DND-41 (cell line): ENCODE results near the gene ATP6V0C.
"Not testable (repeated sequence)": the region's sequence is repeated elsewhere in the genome, so short reads cannot be mapped to it uniquely, and the experiment has no call there.

ENCODE experiments used
- ATAC-seq: fragments of 200-7000 bp; cut with Tn5 transposase; 3 replicates; pipeline ENCODE4 v1.9.1; 2021; ENCODE audit warnings: low read depth; ENCODE audit not compliant: insufficient read depth
- DNase-seq: peaks from one replicate; pipeline ENCODE4 v3.0.0-alpha.2; 2020
- H2AFZ ChIP-seq: 2 replicates; pipeline ENCODE4 v1.6.0; 2012; ENCODE audit warnings: low read depth, low read length
- H3K27ac ChIP-seq: 2 replicates; pipeline ENCODE4 v1.5.1; 2012; ENCODE audit warnings: low read length, inconsistent platforms
- H3K27me3 ChIP-seq: fragments of 200-600 bp; sonication (generic); 2 replicates; pipeline ENCODE4 v1.6.0; 2012; ENCODE audit warnings: low read length, mild to moderate bottlenecking, inconsistent platforms; ENCODE audit not compliant: insufficient read depth, poor library complexity
- H3K36me3 ChIP-seq: 2 replicates; pipeline ENCODE4 v1.5.1; 2012; ENCODE audit warnings: low read length, inconsistent platforms; ENCODE audit not compliant: insufficient read depth
- H3K4me1 ChIP-seq: 2 replicates; pipeline ENCODE4 v1.5.1; 2012; ENCODE audit warnings: mild to moderate bottlenecking, low read length; ENCODE audit not compliant: insufficient read depth
- H3K4me2 ChIP-seq: 2 replicates; pipeline ENCODE4 v1.6.0; 2012; ENCODE audit warnings: mild to moderate bottlenecking, moderate library complexity, low read length, inconsistent platforms; ENCODE audit not compliant: insufficient read depth
- H3K4me3 ChIP-seq, 2 experiments: fragments of 200-600 bp in 1 of 2; shearing (Covaris generic) in 1 of 2; 2 replicates each; pipeline ENCODE4 v1.5.1; 2012 to 2016; ENCODE audit warnings: inconsistent platforms in 2 of 2, low read length in 2 of 2, mild to moderate bottlenecking in 2 of 2, low read depth in 1 of 2, moderate library complexity in 1 of 2
- H3K79me2 ChIP-seq: 2 replicates; pipeline ENCODE4 v1.6.0; 2012; ENCODE audit warnings: low read length, inconsistent platforms; ENCODE audit not compliant: insufficient read depth
- H3K9ac ChIP-seq: 2 replicates; pipeline ENCODE4 v1.6.0; 2012; ENCODE audit warnings: low read depth, mild to moderate bottlenecking, inconsistent platforms, low read length, moderate library complexity
- H3K9me3 ChIP-seq: 2 replicates; pipeline ENCODE4 v1.5.1; 2012; ENCODE audit warnings: low read length, moderate library complexity, mild to moderate bottlenecking, inconsistent platforms; ENCODE audit not compliant: insufficient read depth, severe bottlenecking
- H4K20me1 ChIP-seq: 2 replicates; pipeline ENCODE4 v1.6.0; 2012; ENCODE audit warnings: low read length; ENCODE audit not compliant: insufficient read depth
- EZH2 ChIP-seq: IDR thresholded peaks from 3 replicates; pipeline ENCODE4 v1.6.1; 2012; ENCODE audit warnings: borderline replicate concordance, low read depth, mild to moderate bottlenecking, moderate library complexity, low read length, inconsistent platforms; ENCODE audit not compliant: severe bottlenecking
- TF ChIP-seq, protein P1 (sequence below): IDR thresholded peaks from 2 replicates; pipeline ENCODE4 v1.5.1; 2012; ENCODE audit warnings: borderline replicate concordance, low read length, moderate library complexity, mild to moderate bottlenecking; ENCODE audit not compliant: poor library complexity, severe bottlenecking; ENCODE audit errors: extremely low read depth

The ATP6V0C gene

DNA sequence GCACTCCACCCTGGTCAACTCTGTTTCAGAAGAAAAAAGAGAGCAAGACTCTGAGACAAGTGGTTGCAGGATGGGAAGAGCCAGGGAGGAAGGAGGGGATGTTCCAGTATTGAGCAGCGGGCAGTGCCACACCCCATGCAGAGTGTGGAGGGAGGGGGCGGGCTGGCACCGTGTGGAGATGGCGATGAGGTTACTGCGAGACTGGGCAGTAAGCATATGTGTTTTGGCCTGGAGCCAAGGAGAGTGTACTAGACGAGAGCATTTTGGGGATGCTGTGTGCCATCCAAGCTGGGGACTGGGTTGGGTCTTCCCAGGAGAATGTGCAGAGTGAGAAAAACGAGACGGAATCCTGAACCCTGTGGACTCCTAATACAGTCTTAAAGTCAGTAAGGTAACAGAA, 35.5 kb upstream of the ATP6V0C start:
- H3K36me3 ChIP-seq = peaks cover 3% of the 10 kb centered on the region; the same call in 1 of the 2 replicates
- no peaks in the 10 kb centered on the region for H3K27me3 ChIP-seq
- H4K20me1 ChIP-seq = peaks cover 69% of the 10 kb centered on the region
- TF ChIP-seq EZH2 = no peak
- TF ChIP-seq, protein P1, sequence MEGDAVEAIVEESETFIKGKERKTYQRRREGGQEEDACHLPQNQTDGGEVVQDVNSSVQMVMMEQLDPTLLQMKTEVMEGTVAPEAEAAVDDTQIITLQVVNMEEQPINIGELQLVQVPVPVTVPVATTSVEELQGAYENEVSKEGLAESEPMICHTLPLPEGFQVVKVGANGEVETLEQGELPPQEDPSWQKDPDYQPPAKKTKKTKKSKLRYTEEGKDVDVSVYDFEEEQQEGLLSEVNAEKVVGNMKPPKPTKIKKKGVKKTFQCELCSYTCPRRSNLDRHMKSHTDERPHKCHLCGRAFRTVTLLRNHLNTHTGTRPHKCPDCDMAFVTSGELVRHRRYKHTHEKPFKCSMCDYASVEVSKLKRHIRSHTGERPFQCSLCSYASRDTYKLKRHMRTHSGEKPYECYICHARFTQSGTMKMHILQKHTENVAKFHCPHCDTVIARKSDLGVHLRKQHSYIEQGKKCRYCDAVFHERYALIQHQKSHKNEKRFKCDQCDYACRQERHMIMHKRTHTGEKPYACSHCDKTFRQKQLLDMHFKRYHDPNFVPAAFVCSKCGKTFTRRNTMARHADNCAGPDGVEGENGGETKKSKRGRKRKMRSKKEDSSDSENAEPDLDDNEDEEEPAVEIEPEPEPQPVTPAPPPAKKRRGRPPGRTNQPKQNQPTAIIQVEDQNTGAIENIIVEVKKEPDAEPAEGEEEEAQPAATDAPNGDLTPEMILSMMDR = no peak
- H3K4me3 ChIP-seq = no peak overlapping the region
- no peak overlapping the region for H3K27ac ChIP-seq
- H2AFZ ChIP-seq = no peak overlapping the region
- ATAC-seq (no peak), DNase-seq (no peak)
- peaks cover 27% of the 10 kb centered on the region for H3K4me1 ChIP-seq
- no peak overlapping the region for H3K9ac ChIP-seq
- H3K9me3 ChIP-seq = no peaks in the 10 kb centered on the region
- no peak overlapping the region for H3K4me2 ChIP-seq
- peaks cover 79% of the 10 kb centered on the region for H3K79me2 ChIP-seq

DNA sequence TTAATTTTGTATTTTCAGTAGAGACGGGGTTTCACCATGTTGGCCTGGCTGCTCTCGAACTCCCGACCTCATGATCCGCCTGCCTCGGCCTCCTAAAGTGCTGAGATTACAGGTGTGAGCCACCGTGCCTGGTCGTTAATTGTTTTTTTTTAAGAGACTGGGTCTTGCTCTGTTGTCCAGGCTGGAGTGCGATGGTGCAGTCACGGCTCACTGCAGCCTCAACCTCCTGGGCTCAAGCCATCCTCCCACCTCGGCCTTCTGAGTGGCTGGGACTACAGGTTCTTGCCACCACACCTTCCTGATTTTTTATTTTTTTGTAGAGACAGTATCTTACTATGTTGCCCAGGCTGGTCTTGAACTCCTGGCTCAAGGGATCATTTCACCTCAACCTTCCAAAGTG, 33.8 kb upstream of the ATP6V0C start:
- not testable (repeated sequence) for ATAC-seq, H3K4me3 ChIP-seq, H3K27ac ChIP-seq, H3K4me2 ChIP-seq, H2AFZ ChIP-seq, H3K9ac ChIP-seq, H3K36me3 ChIP-seq, H3K27me3 ChIP-seq, H3K9me3 ChIP-seq, DNase-seq
- Histone ChIP-seq H3K4me1 (peaks cover 14% of the 10 kb centered on the region), H3K79me2 (peaks cover 89% of the 10 kb centered on the region), H4K20me1 (peaks cover 80% of the 10 kb centered on the region)

DNA sequence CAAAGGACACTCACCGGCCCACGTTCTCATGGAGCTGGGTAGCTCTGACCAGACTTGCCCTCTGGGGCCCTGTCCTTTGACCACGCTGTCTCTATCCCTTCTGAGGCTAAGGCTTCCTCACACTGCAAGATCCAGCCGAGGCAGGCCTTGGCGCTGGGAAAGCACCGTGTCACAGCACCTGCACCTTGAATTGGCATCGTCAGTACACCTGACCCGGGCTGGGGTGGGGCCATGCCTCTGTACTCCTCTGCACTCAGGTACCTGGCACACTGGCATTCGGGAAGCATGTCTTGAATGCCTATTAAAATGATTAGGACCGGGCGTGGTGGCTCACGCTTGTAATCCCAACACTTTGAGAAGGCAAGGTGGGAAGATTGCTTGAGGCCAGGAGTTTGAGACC, 32.8 kb upstream of the ATP6V0C start:
- Histone ChIP-seq H2AFZ (no peak overlapping the region), H3K27ac (no peak overlapping the region), H3K27me3 (no peaks in the 10 kb centered on the region), H3K4me3 (no peak overlapping the region), H4K20me1 (peaks cover 84% of the 10 kb centered on the region), H3K36me3 (peaks cover 7% of the 10 kb centered on the region; the same call in 1 of the 2 replicates), H3K79me2 (peaks cover 86% of the 10 kb centered on the region), H3K9ac (no peak overlapping the region), H3K4me2 (no peak overlapping the region), H3K9me3 (no peaks in the 10 kb centered on the region), H3K4me1 (peaks cover 9% of the 10 kb centered on the region)
- TF ChIP-seq, protein P1 = no peak
- DNase-seq = no peak
- no peak for ATAC-seq

DNA sequence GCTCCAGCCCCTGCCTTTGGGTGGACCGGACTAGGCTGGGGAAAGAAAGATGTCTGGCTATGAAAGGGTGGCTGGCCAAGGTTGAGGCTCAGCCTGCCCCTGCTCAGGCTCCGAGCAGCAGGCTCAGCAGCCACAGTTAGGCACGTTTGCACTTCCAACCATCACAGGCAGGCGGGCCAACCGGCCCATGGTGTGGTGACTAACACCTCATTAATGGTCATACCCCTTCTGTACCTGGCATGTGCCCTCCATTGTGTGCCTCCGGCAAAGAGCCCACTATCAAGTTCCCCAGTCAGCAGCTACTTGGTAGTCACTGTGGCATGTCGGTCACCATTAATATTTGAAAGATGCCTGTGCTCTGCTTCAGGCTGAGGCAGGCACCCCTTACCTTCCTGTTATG, 32.1 kb upstream of the ATP6V0C start:
- H3K9me3 ChIP-seq = no peaks in the 10 kb centered on the region
- H3K4me3 ChIP-seq = no peak overlapping the region
- H3K4me1 ChIP-seq = peaks cover 1% of the 10 kb centered on the region
- H3K27me3 ChIP-seq = no peaks in the 10 kb centered on the region
- no peak overlapping the region for H3K9ac ChIP-seq
- H4K20me1 ChIP-seq = peaks cover 84% of the 10 kb centered on the region
- TF ChIP-seq EZH2 = no peak
- TF ChIP-seq, protein P1 = no peak
- H3K36me3 ChIP-seq = peaks cover 7% of the 10 kb centered on the region; the same call in 1 of the 2 replicates
- H3K79me2 ChIP-seq = peaks cover 84% of the 10 kb centered on the region
- H3K27ac ChIP-seq = no peak overlapping the region
- no peak overlapping the region for H3K4me2 ChIP-seq
- no peak overlapping the region for H2AFZ ChIP-seq
- ATAC-seq (no peak), DNase-seq (no peak)
